ENCODE data around the gene GAP43.

GRCh38 chr3:115695090-115695489 is 71.8 kb downstream of the GAP43 start:
- TF ChIP-seq POLR2A (IDR thresholded peaks at IDR 0.05) (no peak), CTCF (IDR thresholded peaks at IDR 0.05) (no peak)

Data from adrenal gland (tissue), 5 donors.